Endothelial cell of umbilical vein (primary cell): ENCODE measurements around the gene DIP2C. TPM values are rescaled to one million over a fixed set of nuclear protein-coding genes. Genes with fewer than 3 reads are reported as not detected.

ENCODE experiments used
- BruUV-seq: library from RNA; stranded (reverse); fragments of 400-500 nt; replicated peaks from 2 replicates; lab custom pipeline; 2021; lab: Mats Ljungman, UMichigan
- CTCF ChIA-PET: fragments of 300-600, 350-600 bp; sonication (Branson Sonifier 250); formaldehyde crosslinking; loops from one replicate; lab custom pipeline; 2021; ENCODE audit warnings: antibody characterized with exemption, inconsistent platforms; lab: Charles Lee
- POLR2A ChIA-PET: fragments of 300-600, 350-600 bp; sonication (Branson Sonifier 250); formaldehyde crosslinking; loops from one replicate; lab custom pipeline; 2021; ENCODE audit warnings: antibody characterized with exemption, inconsistent platforms; lab: Charles Lee
- DNase-seq: peaks from one replicate; pipeline ENCODE4 v3.0.0-alpha.2; 2011; ENCODE audit warnings: low read depth, low spot score
- FAIRE-seq: peaks from 2 replicates; lab custom pipeline; 2011; peaks lifted over from hg19 to GRCh38; lab: Jason Lieb, UNC
- H2AFZ ChIP-seq: 2 replicates; pipeline ENCODE4 v1.6.0; 2012; ENCODE audit warnings: low read depth, low read length, control low read depth, inconsistent platforms
- H3K27ac ChIP-seq: 2 replicates; pipeline ENCODE4 v1.5.1; 2011; ENCODE audit warnings: low read depth, mild to moderate bottlenecking, control low read depth, low read length, moderate library complexity; ENCODE audit not compliant: insufficient read depth
- H3K27me3 ChIP-seq, 2 experiments: 2 replicates each; pipeline versions ENCODE4 v1.6.0 to v1.6.1; 2011; ENCODE audit warnings: low read length in 2 of 2, mixed read lengths in 1 of 2; ENCODE audit not compliant: control insufficient read depth in 2 of 2, insufficient read depth in 2 of 2
- H3K36me3 ChIP-seq, 2 experiments: 2 replicates in 1 of 2; 3 replicates in 1 of 2; pipeline ENCODE4 v1.5.1; 2011; ENCODE audit warnings: low read length in 2 of 2, mild to moderate bottlenecking in 1 of 2, moderate library complexity in 1 of 2; ENCODE audit not compliant: control insufficient read depth in 2 of 2, insufficient read depth in 2 of 2; ENCODE audit errors: extremely low read depth in 1 of 2
- H3K4me1 ChIP-seq: 3 replicates; pipeline ENCODE4 v1.5.1; 2011; ENCODE audit warnings: mild to moderate bottlenecking, low read length; ENCODE audit not compliant: control insufficient read depth, insufficient read depth; ENCODE audit errors: extremely low read depth
- H3K4me2 ChIP-seq: 2 replicates; pipeline ENCODE4 v1.6.1; 2011; ENCODE audit warnings: low read length, control low read depth, mixed read lengths; ENCODE audit not compliant: insufficient read depth
- H3K4me3 ChIP-seq, 3 experiments: fragments of 200-600 bp in 1 of 3; sonication (generic), shearing (Covaris generic) in 1 of 3; replicated peaks in 1 of 3; 2 replicates each; pipeline ENCODE4 v1.5.1; 2011 to 2016; ENCODE audit warnings: control low read depth in 3 of 3, low read length in 3 of 3, mild to moderate bottlenecking in 2 of 3, inconsistent platforms in 1 of 3, low read depth in 1 of 3, moderate library complexity in 1 of 3; ENCODE audit not compliant: insufficient read depth in 1 of 3
- H3K79me2 ChIP-seq: 2 replicates; pipeline ENCODE4 v1.6.0; 2012; ENCODE audit warnings: low read length, inconsistent platforms; ENCODE audit not compliant: control insufficient read depth, insufficient read depth
- H3K9ac ChIP-seq: replicated peaks from 2 replicates; pipeline ENCODE3; 2011; ENCODE audit warnings: low read length, control low read depth; ENCODE audit not compliant: insufficient read depth; ENCODE audit errors: extremely low read depth
- H3K9me1 ChIP-seq: replicated peaks from 3 replicates; pipeline ENCODE4 v1.6.0; 2011; ENCODE audit warnings: mild to moderate bottlenecking, low read length; ENCODE audit not compliant: control insufficient read depth, insufficient read depth; ENCODE audit errors: extremely low read depth
- H3K9me3 ChIP-seq: replicated peaks from 2 replicates; pipeline ENCODE4 v1.5.1; 2012; ENCODE audit warnings: low read length, inconsistent platforms; ENCODE audit not compliant: control insufficient read depth, insufficient read depth
- H4K20me1 ChIP-seq: replicated peaks from 2 replicates; pipeline ENCODE3; 2011; ENCODE audit warnings: mild to moderate bottlenecking, low read length; ENCODE audit not compliant: control insufficient read depth, insufficient read depth; ENCODE audit errors: extremely low read depth
- CTCF ChIP-seq, 2 donors: IDR thresholded peaks; 1 replicate in 1 of 2; 2 replicates in 1 of 2; pipeline ENCODE4 v1.5.1; 2011; ENCODE audit warnings: low read length in 2 of 2, mild to moderate bottlenecking in 2 of 2, moderate library complexity in 2 of 2, control low read depth in 1 of 2, inconsistent platforms in 1 of 2, low read depth in 1 of 2; ENCODE audit not compliant: insufficient read depth in 1 of 2; ENCODE audit errors: extremely low read depth in 1 of 2
- EZH2 ChIP-seq: IDR thresholded peaks from 2 replicates; pipeline ENCODE4 v1.6.1; 2012; ENCODE audit warnings: borderline replicate concordance, low read depth, mild to moderate bottlenecking, moderate library complexity, low read length, inconsistent platforms; ENCODE audit not compliant: severe bottlenecking
- FOS ChIP-seq: IDR thresholded peaks from 2 replicates; pipeline ENCODE4 v1.6.1; 2011; ENCODE audit warnings: mild to moderate bottlenecking, low read length, moderate library complexity, borderline replicate concordance; ENCODE audit not compliant: insufficient read depth
- GATA2 ChIP-seq: IDR thresholded peaks from 2 replicates; pipeline ENCODE4 v1.7.0; 2011; ENCODE audit warnings: low read depth, mild to moderate bottlenecking, moderate library complexity, mixed read lengths, low read length; ENCODE audit not compliant: insufficient read length, insufficient read depth
- JUN ChIP-seq: IDR thresholded peaks from 2 replicates; pipeline ENCODE4 v1.6.1; 2011; ENCODE audit warnings: borderline replicate concordance, low read depth; ENCODE audit not compliant: insufficient read length, insufficient read depth
- MAX ChIP-seq: IDR thresholded peaks from 2 replicates; pipeline ENCODE4 v1.6.1; 2011; ENCODE audit not compliant: insufficient read depth, insufficient read length
- MYC ChIP-seq: IDR thresholded peaks from one replicate; pipeline ENCODE4 v1.6.1; 2011; ENCODE audit warnings: mild to moderate bottlenecking, low read depth, low read length
- POLR2A ChIP-seq: IDR thresholded peaks from 2 replicates; pipeline ENCODE4 v1.6.1; 2012; ENCODE audit warnings: low read depth, mild to moderate bottlenecking, control low read depth, low read length
- POLR2AphosphoS5 ChIP-seq: IDR thresholded peaks from 2 replicates; pipeline ENCODE4 v1.6.1; 2012; ENCODE audit warnings: low read depth, mild to moderate bottlenecking, control low read depth, low read length, moderate library complexity; ENCODE audit not compliant: insufficient read depth
- dilution Hi-C: fragments of 300-500 bp; cut with MboI; formaldehyde crosslinking; loops from one replicate; pipeline ENCODE4 v1.15.0; 2019; ENCODE audit warnings: low sequenced_read_pairs; ENCODE audit not compliant: extremely low pct_ligation_motif_present
- intact Hi-C: fragments of 100-400 bp; cut with micrococcal nuclease; formaldehyde crosslinking; loops from one replicate; pipeline ENCODE4 v1.10.0; 2022
- polyA plus RNA-seq, 4 experiments: library from polyadenylated mRNA; depleted of rRNA in 3 of 4; stranded (reverse) in 3 of 4; unstranded in 1 of 4; fragments of >200 nt; gene quantifications; 2 replicates each; pipeline versions ENCODE4 v1.2.1 to v1.2.3, GENCODE V29; 2011 to 2012; ENCODE audit warnings: missing spikeins in 1 of 4
- total RNA-seq: library from RNA; stranded (reverse); gene quantifications from 2 replicates; pipeline ENCODE4 v1.2.3, GENCODE V29; 2021

DIP2C gene
- total and polyA plus RNA-seq, 2 donors (not counting 3 experiments of a cell fraction or from before 2014, with no cell fraction given) = 3.6 to 10.7 TPM

GRCh38 chr10:459743-460142 lies 229.7 kb downstream of the DIP2C start:
- no peak overlapping the region for H2AFZ ChIP-seq
- no peaks in the 10 kb centered on the region for H3K36me3 ChIP-seq
- TF ChIP-seq EZH2 (no peak), MAX (no peak), GATA2 (no peak), CTCF (IDR thresholded peaks at IDR 0.05; ENCODE audit: extremely low read depth in 1 of 2, insufficient read depth in 1 of 2, low read depth in 1 of 2, low read length in 2 of 2) (no peak), JUN (no peak), POLR2AphosphoS5 (no peak), FOS (no peak), POLR2A (no peak), MYC (no peak)
- H3K9me1 ChIP-seq = no peaks in the 10 kb centered on the region
- no peak overlapping the region for H3K4me2 ChIP-seq
- H3K4me1 ChIP-seq = no peaks in the 10 kb centered on the region
- H4K20me1 ChIP-seq = no peaks in the 10 kb centered on the region
- no peak overlapping the region for H3K27ac ChIP-seq
- intact Hi-C loops = loop anchor here (10.0 kb wide), 1 partner anchor 195 kb away; no protein-coding TSS in a partner anchor
- H3K27me3 ChIP-seq = no peaks in the 10 kb centered on the region
- H3K9ac ChIP-seq = no peak overlapping the region
- FAIRE-seq (no peak), DNase-seq (no peak)
- no peaks in the 10 kb centered on the region for H3K9me3 ChIP-seq
- POLR2A ChIA-PET = no interaction called here
- no peak overlapping the region for H3K4me3 ChIP-seq
- CTCF ChIA-PET = interaction anchor here (1.4 kb wide), 1 partner anchor 12 kb away, joined by 4 read pairs; no protein-coding TSS in a partner anchor
- H3K79me2 ChIP-seq = no peaks in the 10 kb centered on the region
- BruUV-seq = no TSS peak
- dilution Hi-C loops = no loop called here
